GM21717 (cell line): ENCODE measurements around the gene VPS54.

ENCODE experiments used
- ATAC-seq: cut with Tn5 transposase; IDR thresholded peaks from one replicate; pipeline ENCODE4 v1.9.1; 2021; ENCODE audit warnings: mild to moderate bottlenecking, moderate library complexity; ENCODE audit not compliant: unreplicated experiment

The VPS54 gene, protein sequence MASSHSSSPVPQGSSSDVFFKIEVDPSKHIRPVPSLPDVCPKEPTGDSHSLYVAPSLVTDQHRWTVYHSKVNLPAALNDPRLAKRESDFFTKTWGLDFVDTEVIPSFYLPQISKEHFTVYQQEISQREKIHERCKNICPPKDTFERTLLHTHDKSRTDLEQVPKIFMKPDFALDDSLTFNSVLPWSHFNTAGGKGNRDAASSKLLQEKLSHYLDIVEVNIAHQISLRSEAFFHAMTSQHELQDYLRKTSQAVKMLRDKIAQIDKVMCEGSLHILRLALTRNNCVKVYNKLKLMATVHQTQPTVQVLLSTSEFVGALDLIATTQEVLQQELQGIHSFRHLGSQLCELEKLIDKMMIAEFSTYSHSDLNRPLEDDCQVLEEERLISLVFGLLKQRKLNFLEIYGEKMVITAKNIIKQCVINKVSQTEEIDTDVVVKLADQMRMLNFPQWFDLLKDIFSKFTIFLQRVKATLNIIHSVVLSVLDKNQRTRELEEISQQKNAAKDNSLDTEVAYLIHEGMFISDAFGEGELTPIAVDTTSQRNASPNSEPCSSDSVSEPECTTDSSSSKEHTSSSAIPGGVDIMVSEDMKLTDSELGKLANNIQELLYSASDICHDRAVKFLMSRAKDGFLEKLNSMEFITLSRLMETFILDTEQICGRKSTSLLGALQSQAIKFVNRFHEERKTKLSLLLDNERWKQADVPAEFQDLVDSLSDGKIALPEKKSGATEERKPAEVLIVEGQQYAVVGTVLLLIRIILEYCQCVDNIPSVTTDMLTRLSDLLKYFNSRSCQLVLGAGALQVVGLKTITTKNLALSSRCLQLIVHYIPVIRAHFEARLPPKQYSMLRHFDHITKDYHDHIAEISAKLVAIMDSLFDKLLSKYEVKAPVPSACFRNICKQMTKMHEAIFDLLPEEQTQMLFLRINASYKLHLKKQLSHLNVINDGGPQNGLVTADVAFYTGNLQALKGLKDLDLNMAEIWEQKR

DNA sequence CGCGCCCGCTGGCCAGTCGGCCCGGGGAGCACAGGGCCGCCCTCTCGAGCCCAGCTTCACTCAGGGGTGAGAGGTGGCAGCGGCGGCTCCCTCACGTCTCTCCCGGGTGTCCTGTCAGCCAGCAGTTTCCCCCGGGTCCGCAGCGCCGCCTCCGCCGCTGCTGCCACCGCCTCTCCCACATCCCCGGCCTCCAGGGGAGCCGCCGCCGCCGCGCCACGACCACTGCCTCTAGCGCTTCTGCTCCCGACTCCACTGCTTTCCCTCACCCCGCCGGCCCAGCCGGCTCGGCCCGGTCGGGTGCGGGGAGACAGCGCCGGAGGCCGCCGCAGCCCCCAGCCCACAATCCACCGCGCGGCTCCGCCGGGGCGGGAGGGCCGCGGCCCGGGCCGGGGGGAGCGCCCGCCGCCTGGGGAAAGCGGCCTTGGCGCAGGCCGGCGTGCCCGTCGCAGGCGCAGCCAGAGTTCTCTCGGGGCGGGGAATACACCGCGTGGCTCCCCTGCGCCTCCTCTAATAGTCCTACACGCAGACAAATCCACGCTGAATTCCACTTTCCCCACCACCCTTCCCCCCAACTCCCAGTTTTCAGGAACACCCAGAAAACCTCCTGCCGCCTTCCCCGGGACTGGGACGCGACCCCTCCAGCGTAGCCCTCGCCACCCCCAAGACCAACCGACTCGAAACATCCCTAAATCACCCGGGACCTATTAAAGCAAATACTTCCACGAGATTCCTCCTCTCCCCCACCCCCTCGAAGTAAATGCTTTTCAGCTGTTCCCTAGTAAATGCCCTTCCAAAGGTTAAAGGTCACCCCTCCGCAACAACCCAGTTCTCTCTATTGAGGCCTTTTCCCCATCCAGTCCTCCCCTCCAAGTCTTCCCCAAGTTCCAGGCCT lies at the start of gene VPS54:
TSS of gene VPS54 (minus strand) at position 346 of the 892 bp plus-strand sequence. CDS start 35,429 bp downstream, outside the sequence.
- peak; percentile 53 for ATAC-seq

DNA sequence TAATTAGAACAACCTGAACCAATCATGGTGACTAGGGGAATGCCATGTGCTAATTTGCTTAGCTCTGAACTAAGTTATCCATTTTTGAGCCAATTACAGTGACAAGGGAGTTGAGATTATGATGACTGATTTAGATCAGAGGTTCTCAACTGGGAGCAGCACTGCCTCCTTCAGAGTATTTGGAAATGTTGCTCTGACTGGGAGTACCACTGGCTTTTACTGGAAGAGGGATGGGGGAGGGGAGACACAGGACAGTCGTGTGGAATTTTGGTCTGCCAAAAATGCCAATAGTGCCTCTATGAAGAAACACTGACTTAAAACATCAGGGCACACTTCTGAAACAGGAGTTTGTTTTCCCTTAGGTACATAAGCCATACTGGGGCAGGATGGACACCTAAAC lies 48.1 kb upstream of the VPS54 start:
- no peak for ATAC-seq

GRCh38 chr2:64065516-64065915 lies 46.3 kb upstream of the VPS54 start:
- ATAC-seq, result no peak

- no peak for ATAC-seq
These were observed 44.7 kb upstream of the VPS54 start for GRCh38 chr2:64063924-64064331.

DNA sequence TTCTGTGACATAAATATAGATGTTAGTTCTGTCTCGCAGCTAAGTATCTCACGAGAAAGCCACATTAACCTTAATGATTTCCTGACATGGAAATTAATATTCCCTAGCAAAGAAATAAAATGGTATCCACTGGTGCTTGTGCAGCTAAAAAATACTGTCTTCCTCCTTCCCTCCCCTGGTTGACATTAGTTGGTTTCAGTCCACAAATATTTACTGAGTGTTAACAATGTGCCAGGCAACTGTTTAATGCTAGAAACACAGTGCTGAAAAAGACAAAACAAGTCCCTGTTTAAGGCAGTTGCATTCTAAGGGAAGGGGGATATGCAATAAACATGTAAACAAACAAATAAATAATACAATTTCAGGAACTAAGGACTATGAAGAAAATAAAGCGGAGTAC lies 44.2 kb upstream of the VPS54 start:
- ATAC-seq, result no peak

- ATAC-seq, result no peak
These were observed 43.6 kb upstream of the VPS54 start for GRCh38 chr2:64062840-64063239.

DNA sequence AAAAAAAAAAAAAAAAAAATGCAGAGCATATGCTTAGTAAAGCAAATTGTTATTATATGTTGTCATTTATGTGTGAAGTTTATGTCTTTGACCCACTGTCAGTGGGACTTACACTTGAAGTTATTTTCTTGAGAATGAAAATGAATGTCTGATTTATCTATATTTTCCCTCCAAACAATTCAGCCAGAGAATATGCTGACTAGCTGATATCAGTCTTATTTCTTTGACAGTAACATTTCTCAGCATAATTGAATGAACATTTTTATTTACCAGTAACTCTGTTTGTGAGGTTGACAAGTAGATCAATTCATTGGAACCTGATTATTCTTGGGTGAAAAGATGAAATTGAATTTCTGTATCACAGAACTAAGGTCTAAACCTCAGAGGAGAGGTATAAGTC lies 40.0 kb upstream of the VPS54 start:
- no peak for ATAC-seq

DNA sequence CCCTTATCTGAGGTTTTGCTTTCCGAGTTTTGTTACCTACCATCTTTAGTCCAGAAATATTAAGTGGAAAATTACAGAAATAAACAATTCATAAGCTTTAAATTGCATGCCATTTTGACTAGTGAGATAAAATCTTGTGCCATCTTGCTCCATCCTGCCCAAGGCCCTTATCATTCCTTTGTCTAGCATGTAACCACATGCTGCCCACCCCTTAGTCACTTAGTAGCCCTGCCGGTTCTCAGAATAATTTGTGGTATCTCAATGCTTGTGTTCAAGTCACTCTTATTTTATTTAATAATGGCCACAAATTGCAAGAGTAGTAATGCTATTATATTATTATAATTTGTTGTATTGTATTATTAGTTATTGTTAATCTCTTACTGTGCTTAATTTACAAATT lies 36.8 kb upstream of the VPS54 start:
- ATAC-seq, result no peak

DNA sequence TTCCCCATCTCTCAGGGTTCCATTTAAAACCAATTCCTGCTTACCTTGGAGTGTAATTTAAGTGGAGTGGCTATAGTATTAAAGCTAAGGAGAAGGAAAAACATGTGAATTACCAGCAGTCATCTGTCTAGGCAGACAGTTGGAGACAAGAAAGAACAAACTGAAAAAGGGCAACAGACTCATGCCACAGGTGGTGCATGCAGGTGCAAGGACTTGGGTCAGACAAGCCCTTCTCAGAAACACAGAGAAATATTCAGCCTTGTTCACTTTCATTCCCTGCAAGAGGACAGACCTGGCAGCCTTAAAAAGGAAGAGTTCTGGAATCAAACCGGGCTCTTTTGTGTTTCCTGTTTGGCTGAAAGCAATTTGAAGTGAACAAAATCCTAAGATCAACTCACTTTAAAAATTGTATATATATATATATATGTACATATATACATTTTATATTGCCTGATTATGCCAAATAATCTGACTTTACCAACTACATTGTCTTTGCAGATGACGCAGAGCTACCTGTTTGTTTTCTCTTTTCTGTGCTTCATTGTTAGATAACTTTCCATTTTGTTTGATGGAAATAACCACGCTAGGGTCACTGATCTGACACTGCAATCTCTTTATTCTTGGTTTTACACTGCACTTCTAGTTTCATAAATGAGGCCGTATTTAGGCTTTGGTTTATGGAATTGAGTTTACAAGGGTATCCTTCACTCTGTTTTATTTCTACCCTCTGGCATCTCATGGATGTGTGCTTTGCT lies 35.1 kb upstream of the VPS54 start:
- no peak for ATAC-seq

- ATAC-seq, result no peak
These were observed 33.4 kb upstream of the VPS54 start for GRCh38 chr2:64052463-64053241.

DNA sequence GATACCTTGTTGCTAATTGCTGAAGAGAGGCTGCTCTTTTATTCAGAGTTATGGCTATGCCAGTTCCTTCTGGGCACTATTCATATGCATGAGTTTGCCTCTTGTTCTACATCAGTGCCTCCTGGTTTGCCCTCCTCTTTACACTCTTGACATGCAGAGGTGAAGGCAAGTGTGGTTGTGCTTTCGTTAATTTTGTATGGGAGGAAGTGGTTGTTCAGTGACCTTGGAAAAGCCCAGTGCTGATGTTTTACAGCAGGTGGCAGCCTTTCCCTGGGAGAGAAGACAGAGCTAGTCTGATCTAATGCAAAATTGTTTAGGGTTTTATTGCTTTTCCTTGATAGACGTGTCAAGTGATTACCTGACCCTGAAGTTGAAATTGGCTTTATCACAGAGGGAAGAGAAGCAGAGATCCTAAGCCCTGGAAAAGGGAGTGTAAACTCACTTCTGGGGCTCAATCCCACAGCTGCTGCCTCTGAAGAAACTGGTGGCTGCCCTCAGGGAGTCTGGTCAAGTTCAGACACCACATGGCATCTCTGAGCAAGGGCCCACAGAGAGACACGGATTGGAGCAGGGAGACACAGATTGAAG lies 30.5 kb upstream of the VPS54 start:
- peak; percentile 79 for ATAC-seq

GRCh38 chr2:64045938-64046337 lies 26.7 kb upstream of the VPS54 start:
- ATAC-seq, result no peak

GRCh38 chr2:64040161-64040560 lies 20.9 kb upstream of the VPS54 start:
- ATAC-seq, result no peak

GRCh38 chr2:64036034-64036705 lies 16.9 kb upstream of the VPS54 start:
- peak; percentile 85 for ATAC-seq

- ATAC-seq, result no peak
These were observed 16.1 kb upstream of the VPS54 start for GRCh38 chr2:64035072-64035942.

DNA sequence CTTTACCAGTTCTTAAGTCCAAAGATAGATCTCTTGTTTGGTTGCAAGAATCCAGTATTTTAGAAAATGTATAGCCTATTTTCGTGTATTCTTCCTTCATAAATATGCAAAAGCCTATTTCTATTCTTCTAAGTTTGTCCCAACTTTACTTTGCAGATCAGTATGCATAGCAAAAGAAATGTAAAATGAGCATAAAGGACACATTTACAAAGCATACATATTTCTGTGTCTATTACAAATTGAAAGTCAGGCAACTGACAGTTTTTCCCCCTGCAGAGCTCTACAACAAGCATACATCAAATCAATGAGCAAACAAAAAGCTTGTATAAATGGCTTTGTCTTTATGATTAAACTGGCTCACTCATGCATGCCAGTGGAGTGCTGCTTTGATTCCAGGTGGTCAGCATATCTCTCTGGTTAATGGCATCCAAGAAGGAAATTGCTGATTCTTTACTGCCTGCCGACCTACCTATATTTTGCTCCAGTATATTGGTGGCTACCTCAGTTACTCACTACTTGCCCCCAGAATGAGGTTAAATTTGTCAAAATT lies 10.0 kb upstream of the VPS54 start:
- no peak for ATAC-seq

DNA sequence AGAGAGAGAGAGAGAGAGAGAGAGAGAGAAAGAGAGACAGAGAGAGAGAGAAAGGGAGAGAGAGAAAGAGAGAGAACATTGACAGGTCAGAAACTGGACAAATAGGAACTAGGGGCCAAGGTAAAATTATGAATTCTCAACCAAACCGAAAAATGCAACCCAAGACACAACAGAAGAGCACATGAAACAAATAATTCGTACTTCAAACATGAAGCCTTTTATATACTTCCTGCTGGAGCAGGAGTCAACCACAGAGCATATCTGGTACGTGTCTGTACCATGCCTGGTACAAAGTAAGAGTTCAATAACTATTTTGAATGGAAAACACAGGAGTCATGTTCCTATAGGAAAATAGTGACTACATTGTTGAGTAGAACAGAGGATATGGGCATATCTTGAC lies 6.5 kb upstream of the VPS54 start:
- no peak for ATAC-seq
